ENCODE measurements around the gene CFAP77. TPM values are rescaled to one million over a fixed set of nuclear protein-coding genes. Genes with fewer than 3 reads are reported as not detected.

Gene CFAP77
- polyA plus RNA-seq, 1 of the 3 experiments (the other 2 are of a cell fraction): 1.1 TPM

GRCh38 chr9:132541051-132541450 is 131.0 kb downstream of the CFAP77 start:
- CTCF ChIA-PET: no interaction called here
- 62% methylated on average over 7 of the region's 8 CpGs for WGBS (ENCODE audit: low lambda C conversion rate)
- POLR2A ChIA-PET: no interaction called here

More at GRCh38 chr9:132541051-132541450, 131.0 kb downstream of the CFAP77 start:
- TF ChIP-seq FOSL2 (IDR thresholded peaks at IDR 0.05; ENCODE audit: borderline replicate concordance, low read depth) (no peak), SMC3 (IDR thresholded peaks at IDR 0.05; ENCODE audit: low read depth, low read length) (no peak), YY1 (IDR thresholded peaks at IDR 0.05; ENCODE audit: low read depth) (no peak), GATA2 (CRISPR knock-in tag; IDR thresholded peaks at IDR 0.05) (no peak), MXI1 (IDR thresholded peaks at IDR 0.05; ENCODE audit: low read depth, low read length) (no peak), CTCF (IDR thresholded peaks at IDR 0.05) (no peak), FOXM1 (IDR thresholded peaks at IDR 0.05; ENCODE audit: low read depth) (no peak), POLR2AphosphoS5 (IDR thresholded peaks at IDR 0.05; ENCODE audit: low read depth, low read length) (no peak), RAD21 (IDR thresholded peaks at IDR 0.05; ENCODE audit: low read length) (no peak), SIN3A (IDR thresholded peaks at IDR 0.05; ENCODE audit: borderline replicate concordance, low read depth, low read length) (no peak), TEAD4 (IDR thresholded peaks at IDR 0.05; ENCODE audit: borderline replicate concordance, insufficient read depth) (no peak), TCF12 (IDR thresholded peaks at IDR 0.05) (no peak), RCOR1 (IDR thresholded peaks at IDR 0.05; ENCODE audit: low read length) (no peak)
- TF ChIP-seq, protein P1, sequence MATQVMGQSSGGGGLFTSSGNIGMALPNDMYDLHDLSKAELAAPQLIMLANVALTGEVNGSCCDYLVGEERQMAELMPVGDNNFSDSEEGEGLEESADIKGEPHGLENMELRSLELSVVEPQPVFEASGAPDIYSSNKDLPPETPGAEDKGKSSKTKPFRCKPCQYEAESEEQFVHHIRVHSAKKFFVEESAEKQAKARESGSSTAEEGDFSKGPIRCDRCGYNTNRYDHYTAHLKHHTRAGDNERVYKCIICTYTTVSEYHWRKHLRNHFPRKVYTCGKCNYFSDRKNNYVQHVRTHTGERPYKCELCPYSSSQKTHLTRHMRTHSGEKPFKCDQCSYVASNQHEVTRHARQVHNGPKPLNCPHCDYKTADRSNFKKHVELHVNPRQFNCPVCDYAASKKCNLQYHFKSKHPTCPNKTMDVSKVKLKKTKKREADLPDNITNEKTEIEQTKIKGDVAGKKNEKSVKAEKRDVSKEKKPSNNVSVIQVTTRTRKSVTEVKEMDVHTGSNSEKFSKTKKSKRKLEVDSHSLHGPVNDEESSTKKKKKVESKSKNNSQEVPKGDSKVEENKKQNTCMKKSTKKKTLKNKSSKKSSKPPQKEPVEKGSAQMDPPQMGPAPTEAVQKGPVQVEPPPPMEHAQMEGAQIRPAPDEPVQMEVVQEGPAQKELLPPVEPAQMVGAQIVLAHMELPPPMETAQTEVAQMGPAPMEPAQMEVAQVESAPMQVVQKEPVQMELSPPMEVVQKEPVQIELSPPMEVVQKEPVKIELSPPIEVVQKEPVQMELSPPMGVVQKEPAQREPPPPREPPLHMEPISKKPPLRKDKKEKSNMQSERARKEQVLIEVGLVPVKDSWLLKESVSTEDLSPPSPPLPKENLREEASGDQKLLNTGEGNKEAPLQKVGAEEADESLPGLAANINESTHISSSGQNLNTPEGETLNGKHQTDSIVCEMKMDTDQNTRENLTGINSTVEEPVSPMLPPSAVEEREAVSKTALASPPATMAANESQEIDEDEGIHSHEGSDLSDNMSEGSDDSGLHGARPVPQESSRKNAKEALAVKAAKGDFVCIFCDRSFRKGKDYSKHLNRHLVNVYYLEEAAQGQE (IDR thresholded peaks at IDR 0.05; ENCODE audit: low read depth, low read length): no peak
- no peak overlapping the region for H3K4me2 ChIP-seq
- no peak overlapping the region for H3K9ac ChIP-seq
- no peak overlapping the region for H3K27ac ChIP-seq (ENCODE audit: low read depth in 2 of 2, low read length in 1 of 2)
- DNase-seq: no peak
- no peaks in the 10 kb centered on the region for H3K9me3 ChIP-seq
- H3K4me1 ChIP-seq (ENCODE audit: control insufficient read depth in 1 of 2, insufficient read depth in 2 of 2, low read depth in 1 of 2, low read length in 1 of 2): peaks cover 0 to 31% of the 10 kb centered on the region in 2 experiments; a peak in 1 of 4 replicates
- H3K9me2 ChIP-seq: no peaks in the 10 kb centered on the region
- no peaks in the 10 kb centered on the region for H3K79me2 ChIP-seq (ENCODE audit: insufficient read depth)
- H3F3A ChIP-seq (replicated peaks; ENCODE audit: insufficient read depth): no peaks in the 10 kb centered on the region
- no peaks in the 10 kb centered on the region for H3K36me3 ChIP-seq (replicated peaks in 1 of 2; ENCODE audit: control insufficient read depth in 1 of 2, insufficient read depth in 2 of 2, low read length in 1 of 2)
- H3K4me3 ChIP-seq (ENCODE audit: low read depth in 2 of 2, low read length in 1 of 2): no peak overlapping the region
- no peak overlapping the region for H2AFZ ChIP-seq (ENCODE audit: low read depth)
- no peaks in the 10 kb centered on the region for H4K20me1 ChIP-seq (ENCODE audit: insufficient read depth)
- H3K27me3 ChIP-seq (ENCODE audit: insufficient read depth): no peaks in the 10 kb centered on the region
